Neuronal stem cell (in vitro differentiated cells): ENCODE data around the gene AP3B1.
A peak's percentile ranks its signal among the peaks of the same experiment; 100 is the strongest.

Experiments used
- DNase-seq: peaks from one replicate; pipeline ENCODE4 v3.0.0-alpha.2; 2013; ENCODE audit warnings: low spot score
- H2AFZ ChIP-seq: one replicate; pipeline ENCODE4 v1.6.1; 2013; ENCODE audit warnings: mild to moderate bottlenecking, low read length, inconsistent platforms
- H2AK5ac ChIP-seq: 2 replicates; pipeline ENCODE4 v1.6.1; 2013; ENCODE audit warnings: low read depth, mild to moderate bottlenecking, inconsistent platforms, low read length, moderate library complexity, mixed read lengths
- H2BK120ac ChIP-seq: 2 replicates; pipeline ENCODE4 v1.6.1; 2013; ENCODE audit warnings: low read depth, mild to moderate bottlenecking, inconsistent platforms, low read length, moderate library complexity, mixed read lengths
- H2BK12ac ChIP-seq: one replicate; pipeline ENCODE4 v1.6.1; 2013; ENCODE audit warnings: low read length, inconsistent platforms
- H2BK15ac ChIP-seq: 2 replicates; pipeline ENCODE4 v1.6.1; 2013; ENCODE audit warnings: mild to moderate bottlenecking, low read length, inconsistent platforms, mixed read lengths
- H2BK5ac ChIP-seq: one replicate; pipeline ENCODE4 v1.6.1; 2013; ENCODE audit warnings: inconsistent platforms, mild to moderate bottlenecking, low read length, moderate library complexity
- H3K14ac ChIP-seq: one replicate; pipeline ENCODE4 v1.6.1; 2013; ENCODE audit warnings: low read length, inconsistent platforms
- H3K18ac ChIP-seq: 2 replicates; pipeline ENCODE4 v1.6.1; 2013; ENCODE audit warnings: low read length, inconsistent platforms
- H3K23ac ChIP-seq: 2 replicates; pipeline ENCODE4 v1.6.1; 2013; ENCODE audit warnings: low read depth, mild to moderate bottlenecking, mixed read lengths, low read length, inconsistent platforms; ENCODE audit not compliant: poor library complexity
- H3K27ac ChIP-seq: replicated peaks from 3 replicates; pipeline ENCODE4 v1.5.1; 2013; ENCODE audit warnings: low read length, inconsistent platforms
- H3K27me3 ChIP-seq, 3 experiments: 2 replicates each; pipeline ENCODE4 v1.6.1; 2013; ENCODE audit warnings: low read length in 3 of 3, mild to moderate bottlenecking in 2 of 3, inconsistent platforms in 1 of 3, low read depth in 1 of 3, mixed read lengths in 1 of 3, moderate library complexity in 1 of 3; ENCODE audit not compliant: control insufficient read depth in 3 of 3, insufficient read depth in 3 of 3
- H3K36me3 ChIP-seq, 2 donors: replicated peaks in 1 of 2; 2 replicates each; pipeline ENCODE4 v1.6.1; 2013; ENCODE audit warnings: low read length in 2 of 2; ENCODE audit not compliant: control insufficient read depth in 2 of 2, insufficient read depth in 2 of 2
- H3K4ac ChIP-seq: 2 replicates; pipeline ENCODE4 v1.6.1; 2013; ENCODE audit warnings: inconsistent platforms, mild to moderate bottlenecking, low read length, moderate library complexity
- H3K4me1 ChIP-seq, 2 donors: 1 replicate in 1 of 2; 2 replicates in 1 of 2; pipeline ENCODE4 v1.6.1; 2013; ENCODE audit warnings: low read length in 2 of 2, low read depth in 1 of 2; ENCODE audit not compliant: control insufficient read depth in 2 of 2, insufficient read depth in 1 of 2
- H3K4me2 ChIP-seq: one replicate; pipeline ENCODE4 v1.6.1; 2013; ENCODE audit warnings: mild to moderate bottlenecking, low read length, inconsistent platforms; ENCODE audit not compliant: insufficient read depth, poor library complexity, severe bottlenecking
- H3K4me3 ChIP-seq, 2 donors: 2 replicates each; pipeline ENCODE4 v1.5.1; 2013; ENCODE audit warnings: low read length in 2 of 2, mild to moderate bottlenecking in 2 of 2, inconsistent platforms in 1 of 2, moderate library complexity in 1 of 2
- H3K79me1 ChIP-seq: one replicate; pipeline ENCODE4 v1.6.1; 2013; ENCODE audit warnings: low read depth, mild to moderate bottlenecking, inconsistent platforms, low read length, moderate library complexity
- H3K9ac ChIP-seq: one replicate; pipeline ENCODE4 v1.6.1; 2013; ENCODE audit warnings: mild to moderate bottlenecking, low read depth, low read length, inconsistent platforms; ENCODE audit not compliant: poor library complexity
- H3K9me3 ChIP-seq, 2 donors: replicated peaks in 1 of 2; 2 replicates each; pipeline versions ENCODE3 to v1.6.1; 2013; ENCODE audit warnings: low read length in 2 of 2, mild to moderate bottlenecking in 2 of 2, inconsistent platforms in 1 of 2, low read depth in 1 of 2, mixed read lengths in 1 of 2, moderate library complexity in 1 of 2; ENCODE audit not compliant: control insufficient read depth in 2 of 2, insufficient read depth in 1 of 2
- H4K8ac ChIP-seq: one replicate; pipeline ENCODE4 v1.6.1; 2013; ENCODE audit warnings: low read depth, mild to moderate bottlenecking, inconsistent platforms, low read length, moderate library complexity
- H4K91ac ChIP-seq: one replicate; pipeline ENCODE4 v1.6.1; 2013; ENCODE audit warnings: low read length, low read depth, mild to moderate bottlenecking, inconsistent platforms; ENCODE audit not compliant: poor library complexity
- WGBS, 2 donors: extraction: QIAGEN DNeasy Blood & Tissue Kit; methylation state at CpG; one replicate each; pipeline ENCODE4 v1.1.7; 2013; ENCODE audit warnings: missing lambda C conversion rate in 2 of 2, mixed read lengths in 1 of 2; ENCODE audit not compliant: insufficient read length in 2 of 2, insufficient replicate concordance in 1 of 2; ENCODE audit errors: extremely low coverage in 2 of 2; 5-methylcytosine and 5-hydroxymethylcytosine counted together

Gene AP3B1

GRCh38 chr5:78328585-78329173, 34.2 kb upstream of the AP3B1 start:
- no peak for DNase-seq
- Histone ChIP-seq H3K27ac (no peak overlapping the region), H3K4me2 (no peak overlapping the region)

GRCh38 chr5:78327761-78328510, 33.4 kb upstream of the AP3B1 start:
- Histone ChIP-seq H3K4me1 (peaks cover 0 to 2% of the 10 kb centered on the region in 2 donors), H2BK12ac (no peak overlapping the region)

More at GRCh38 chr5:78328585-78329173, 34.2 kb upstream of the AP3B1 start:
- no peak overlapping the region for H2BK120ac ChIP-seq
- no peaks in the 10 kb centered on the region for H3K79me1 ChIP-seq
- peak overlapping the region; percentile 45 for H2AFZ ChIP-seq
- H2AK5ac ChIP-seq, result no peak overlapping the region
- no peak overlapping the region for H2BK12ac ChIP-seq
- H3K23ac ChIP-seq, result no peak overlapping the region
- H3K9me3 ChIP-seq, result peaks cover 0 to 5% of the 10 kb centered on the region in 2 donors
- no CpG with 5 or more reads among the region's 5 CpGs for WGBS, 2 donors
- H3K36me3 ChIP-seq, result no peaks in the 10 kb centered on the region
- H3K9ac ChIP-seq, result no peak overlapping the region
- H3K14ac ChIP-seq, result no peak overlapping the region
- H2BK15ac ChIP-seq, result no peak overlapping the region
- H3K27me3 ChIP-seq, result peaks cover 0 to 5% (median 0%) of the 10 kb centered on the region in 3 experiments
- no peak overlapping the region for H3K4ac ChIP-seq
- no peak overlapping the region for H3K18ac ChIP-seq
- H3K4me3 ChIP-seq, result no peak overlapping the region
- no peak overlapping the region for H4K8ac ChIP-seq
- H4K91ac ChIP-seq, result no peak overlapping the region
- H3K4me1 ChIP-seq, result peaks cover 0 to 2% of the 10 kb centered on the region in 2 donors
- H2BK5ac ChIP-seq, result no peak overlapping the region

DNA sequence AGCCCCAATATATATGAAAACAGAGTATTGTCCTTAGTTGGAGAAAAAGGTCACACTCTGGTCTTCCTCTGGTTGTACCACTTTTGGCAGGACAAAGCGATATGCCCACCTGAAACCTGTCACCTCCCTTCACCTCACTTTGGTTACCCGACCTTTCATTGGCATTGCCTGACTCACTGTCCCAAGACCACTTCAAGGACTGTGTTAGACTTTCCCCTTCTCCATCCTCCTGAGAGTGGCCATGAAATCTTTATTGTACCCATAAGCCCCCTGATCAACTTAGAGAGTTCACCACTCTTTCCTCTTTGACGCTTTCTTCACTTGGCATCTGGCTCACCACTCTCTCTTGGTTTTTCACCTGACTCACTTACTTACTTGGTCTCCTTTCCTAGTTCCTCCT, 32.4 kb upstream of the AP3B1 start:
- H2AK5ac ChIP-seq, result no peak overlapping the region
- H4K91ac ChIP-seq, result no peak overlapping the region
- no peak overlapping the region for H2AFZ ChIP-seq
- H3K27me3 ChIP-seq, result peaks cover 0 to 5% (median 0%) of the 10 kb centered on the region in 3 experiments
- H3K4me2 ChIP-seq, result no peak overlapping the region
- no peak overlapping the region for H3K9ac ChIP-seq
- H3K79me1 ChIP-seq, result no peaks in the 10 kb centered on the region
- H3K36me3 ChIP-seq, result no peaks in the 10 kb centered on the region
- H2BK15ac ChIP-seq, result no peak overlapping the region
- H3K27ac ChIP-seq, result no peak overlapping the region
- H3K18ac ChIP-seq, result no peak overlapping the region
- peaks cover 0 to 5% of the 10 kb centered on the region in 2 donors for H3K9me3 ChIP-seq
- no peak overlapping the region for H2BK120ac ChIP-seq
- H3K14ac ChIP-seq, result no peak overlapping the region
- H3K4ac ChIP-seq, result no peak overlapping the region
- H2BK12ac ChIP-seq, result no peak overlapping the region
- H4K8ac ChIP-seq, result no peak overlapping the region
- peaks cover 0 to 2% of the 10 kb centered on the region in 2 donors for H3K4me1 ChIP-seq
- H2BK5ac ChIP-seq, result no peak overlapping the region
- no peak overlapping the region for H3K4me3 ChIP-seq
- DNase-seq, result no peak
- no peak overlapping the region for H3K23ac ChIP-seq
- WGBS, 2 donors, result no CpG with 5 or more reads among the region's 3 CpGs

More at GRCh38 chr5:78327761-78328510, 33.4 kb upstream of the AP3B1 start:
- no CpG with 5 or more reads among the region's 6 CpGs for WGBS, 2 donors
- no peak overlapping the region for H2AK5ac ChIP-seq
- no peak overlapping the region for H4K8ac ChIP-seq
- H3K27me3 ChIP-seq, result peaks cover 0 to 5% (median 0%) of the 10 kb centered on the region in 3 experiments
- H2BK120ac ChIP-seq, result no peak overlapping the region
- H4K91ac ChIP-seq, result no peak overlapping the region
- peaks cover 0 to 5% of the 10 kb centered on the region in 2 donors for H3K9me3 ChIP-seq
- no peak overlapping the region for H3K23ac ChIP-seq
- H3K4ac ChIP-seq, result no peak overlapping the region
- no peak overlapping the region for H3K14ac ChIP-seq
- H3K18ac ChIP-seq, result no peak overlapping the region
- no peaks in the 10 kb centered on the region for H3K79me1 ChIP-seq
- no peaks in the 10 kb centered on the region for H3K36me3 ChIP-seq
- H3K27ac ChIP-seq, result no peak overlapping the region
- no peak overlapping the region for H3K9ac ChIP-seq
- H2BK15ac ChIP-seq, result no peak overlapping the region
- H2AFZ ChIP-seq, result no peak overlapping the region
- no peak overlapping the region for H3K4me2 ChIP-seq
- H3K4me3 ChIP-seq, result no peak overlapping the region
- no peak overlapping the region for H2BK5ac ChIP-seq
- DNase-seq, result no peak

DNA sequence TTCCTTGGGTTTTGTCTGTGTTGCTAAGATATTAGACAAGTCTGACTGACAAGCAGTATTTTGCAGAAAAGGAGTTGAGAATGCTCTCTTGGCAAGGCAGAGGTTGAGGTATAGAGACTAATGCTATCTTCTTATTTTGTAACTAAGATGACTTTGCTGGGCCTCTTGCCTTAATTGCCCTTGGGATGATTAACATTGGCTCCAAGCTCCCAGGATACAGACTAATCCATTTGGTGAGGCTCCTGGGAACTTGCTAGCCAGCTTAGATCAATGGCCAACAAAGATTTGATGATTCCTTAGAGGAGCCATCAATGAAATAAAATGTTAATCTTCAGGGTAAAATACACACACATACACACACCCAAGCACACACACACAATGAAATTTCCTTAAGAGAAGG, 28.7 kb upstream of the AP3B1 start:
- no peak overlapping the region for H2BK120ac ChIP-seq
- H4K8ac ChIP-seq, result no peak overlapping the region
- no peak overlapping the region for H3K4ac ChIP-seq
- no peak overlapping the region for H3K27ac ChIP-seq
- no peak overlapping the region for H2AFZ ChIP-seq
- H2BK5ac ChIP-seq, result no peak overlapping the region
- no peak overlapping the region for H2BK15ac ChIP-seq
- H3K14ac ChIP-seq, result no peak overlapping the region
- no peaks in the 10 kb centered on the region for H3K36me3 ChIP-seq
- H4K91ac ChIP-seq, result no peak overlapping the region
- no peak for DNase-seq
- H3K79me1 ChIP-seq, result no peaks in the 10 kb centered on the region
- H3K4me2 ChIP-seq, result no peak overlapping the region
- no peak overlapping the region for H3K4me3 ChIP-seq
- H3K27me3 ChIP-seq, result peaks cover 0 to 5% (median 0%) of the 10 kb centered on the region in 3 experiments
- H2BK12ac ChIP-seq, result no peak overlapping the region
- H3K23ac ChIP-seq, result no peak overlapping the region
- H3K9ac ChIP-seq, result no peak overlapping the region
- no peak overlapping the region for H3K18ac ChIP-seq
- no peak overlapping the region for H2AK5ac ChIP-seq
- no peaks in the 10 kb centered on the region for H3K4me1 ChIP-seq
- no peaks in the 10 kb centered on the region for H3K9me3 ChIP-seq
